CD4-positive, alpha-beta T cell treated with Interleukin-1 beta for 1 hour (primary cell): ENCODE data around the gene MS4A8.
"Not testable (repeated sequence)": the region's sequence is repeated elsewhere in the genome, so short reads cannot be mapped to it uniquely, and the experiment has no call there.

Experiments
- DNase-seq, 2 donors: peaks; one replicate each; pipeline ENCODE4 v3.0.0-alpha.2; 2020 to 2022

MS4A8 gene, protein sequence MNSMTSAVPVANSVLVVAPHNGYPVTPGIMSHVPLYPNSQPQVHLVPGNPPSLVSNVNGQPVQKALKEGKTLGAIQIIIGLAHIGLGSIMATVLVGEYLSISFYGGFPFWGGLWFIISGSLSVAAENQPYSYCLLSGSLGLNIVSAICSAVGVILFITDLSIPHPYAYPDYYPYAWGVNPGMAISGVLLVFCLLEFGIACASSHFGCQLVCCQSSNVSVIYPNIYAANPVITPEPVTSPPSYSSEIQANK

GRCh38 chr11:60699284-60699691, at the start of gene MS4A8:
Gene MS4A8, plus strand, starts transcription at chr11:60699612. Its CDS starts 1,249 bp downstream, at chr11:60700861.
- no peak for DNase-seq

DNA sequence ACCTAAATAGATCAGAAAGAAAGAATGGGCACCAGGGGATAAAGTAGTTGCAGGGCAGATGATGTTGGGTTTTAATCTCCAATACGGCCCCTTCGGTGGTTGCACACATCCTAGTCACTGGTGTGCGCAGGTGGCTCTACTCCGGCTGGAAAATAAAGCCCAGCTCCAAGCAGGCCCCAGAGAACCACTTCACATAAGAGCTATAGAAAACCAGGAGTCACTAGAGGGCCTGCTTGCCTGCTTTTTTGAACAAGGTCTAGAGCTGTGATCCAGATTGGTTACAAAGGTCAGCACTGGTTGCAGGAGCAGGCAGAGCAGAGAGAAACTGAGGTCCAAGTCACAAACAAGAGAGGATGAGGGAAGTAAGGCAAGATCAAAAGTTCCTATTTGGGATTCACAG, 41.5 kb upstream of the MS4A8 start:
- DNase-seq, result no peak

- DNase-seq, result no peak
Observed at GRCh38 chr11:60658409-60658808, 41.0 kb upstream of the MS4A8 start.

GRCh38 chr11:60672255-60672654, 27.2 kb upstream of the MS4A8 start:
- no peak for DNase-seq

DNA sequence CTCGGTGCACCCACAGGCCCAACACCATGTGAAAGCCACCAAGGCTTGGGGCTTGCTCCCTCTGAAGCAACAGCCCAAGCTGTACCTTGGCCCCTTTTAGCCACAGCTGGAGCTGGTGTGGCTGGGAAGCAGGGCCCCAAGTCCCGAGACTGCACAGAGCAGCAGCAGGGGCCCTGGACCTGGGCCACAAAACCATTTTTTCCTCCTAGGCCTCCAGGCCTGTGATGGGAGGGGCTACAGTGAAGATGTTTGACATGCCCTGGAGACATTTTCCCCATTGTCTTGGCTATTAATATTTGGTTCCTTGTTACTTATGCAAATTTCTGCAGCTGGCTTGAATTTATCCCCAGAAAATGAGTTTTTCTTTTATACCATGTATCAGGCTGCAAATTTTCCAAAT, 21.2 kb upstream of the MS4A8 start:
- DNase-seq, result not testable (repeated sequence)

GRCh38 chr11:60679879-60680278, 19.5 kb upstream of the MS4A8 start:
- no peak for DNase-seq

- no peak for DNase-seq
Observed at GRCh38 chr11:60680455-60681119, 18.8 kb upstream of the MS4A8 start.

GRCh38 chr11:60684541-60684848, 14.9 kb upstream of the MS4A8 start:
- DNase-seq, result peak in 1 of 2 donors; percentile 10

- DNase-seq, result no peak
Observed at GRCh38 chr11:60691661-60692060, 7.8 kb upstream of the MS4A8 start.

DNA sequence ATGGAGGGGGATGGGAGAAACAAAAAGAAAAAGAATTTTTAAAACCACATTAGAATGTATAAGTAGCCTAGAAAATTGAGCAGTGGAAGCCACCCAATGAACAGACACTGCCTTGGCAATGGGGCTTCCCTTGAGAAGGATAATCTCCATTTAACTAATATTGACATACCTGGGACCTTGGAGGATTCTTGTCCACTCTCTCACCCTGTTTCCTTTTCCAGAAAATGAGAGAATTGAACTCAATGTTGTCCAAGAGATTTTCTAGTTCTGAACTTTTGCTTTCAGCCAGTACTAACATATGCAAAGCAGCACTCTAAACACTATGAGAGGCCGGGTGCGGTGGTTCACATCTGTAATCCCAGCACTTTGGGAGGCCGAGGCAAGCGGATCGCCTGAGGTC, 524 bp downstream of the MS4A8 start:
- DNase-seq, result no peak

DNA sequence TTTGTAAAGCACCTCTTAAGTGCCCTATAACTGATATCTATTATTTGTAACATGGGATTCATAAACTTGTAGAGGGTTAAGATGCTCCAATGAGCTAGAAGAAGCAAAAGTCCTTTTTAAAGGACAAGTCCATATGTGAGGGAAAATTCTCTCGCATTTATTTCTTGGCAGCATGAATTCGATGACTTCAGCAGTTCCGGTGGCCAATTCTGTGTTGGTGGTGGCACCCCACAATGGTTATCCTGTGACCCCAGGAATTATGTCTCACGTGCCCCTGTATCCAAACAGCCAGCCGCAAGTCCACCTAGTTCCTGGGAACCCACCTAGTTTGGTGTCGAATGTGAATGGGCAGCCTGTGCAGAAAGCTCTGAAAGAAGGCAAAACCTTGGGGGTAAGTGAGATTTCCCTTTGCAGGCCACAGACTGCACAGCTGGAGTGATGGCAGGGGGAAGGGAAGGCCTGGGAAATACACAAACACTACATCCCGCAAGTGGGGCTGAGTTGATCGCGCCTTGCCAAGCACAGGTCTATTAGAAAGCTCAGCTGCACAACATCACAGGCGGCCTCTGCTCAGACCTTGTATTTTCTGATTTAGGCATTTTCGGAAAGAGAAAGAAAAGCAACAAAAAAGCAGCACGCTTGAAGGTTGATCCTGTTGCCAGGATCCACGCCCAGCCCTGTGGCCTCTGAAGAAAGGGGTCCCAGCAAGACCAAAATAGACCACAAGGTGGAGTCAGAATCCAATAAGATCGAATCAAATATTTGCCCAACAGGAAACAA, 1.5 kb downstream of the MS4A8 start:
- DNase-seq, result no peak

DNA sequence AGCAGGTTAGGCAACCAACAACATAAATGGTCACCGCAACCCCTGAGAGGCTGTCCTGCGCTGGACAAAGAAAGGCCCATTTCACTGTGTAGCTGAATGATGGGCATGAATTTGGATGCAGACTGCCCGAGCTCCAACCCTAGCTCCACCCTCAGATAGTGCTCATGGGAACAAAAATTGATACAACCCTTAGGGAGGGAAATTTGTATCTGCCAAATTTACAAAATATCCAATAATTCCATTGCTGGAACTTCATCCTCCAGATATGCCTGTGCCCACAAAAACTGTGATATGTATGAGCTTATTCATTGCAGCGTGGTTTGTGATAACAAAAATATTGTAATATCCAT, 2.0 kb downstream of the MS4A8 start:
- DNase-seq, result no peak

DNA sequence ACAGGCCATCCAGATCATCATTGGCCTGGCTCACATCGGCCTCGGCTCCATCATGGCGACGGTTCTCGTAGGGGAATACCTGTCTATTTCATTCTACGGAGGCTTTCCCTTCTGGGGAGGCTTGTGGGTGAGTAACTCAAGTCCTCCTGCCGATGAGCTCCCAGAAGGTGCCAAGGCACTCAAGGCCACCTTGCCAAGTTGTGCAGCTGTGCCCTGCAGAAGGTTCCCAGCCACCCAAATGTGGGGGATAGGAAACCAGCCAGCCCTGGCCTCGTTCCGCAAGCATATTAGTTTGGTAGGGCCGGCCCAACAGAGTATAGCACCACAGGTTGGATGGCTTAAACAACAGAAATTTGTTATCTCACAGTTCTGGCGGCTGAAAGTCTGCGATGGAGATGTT, 4.0 kb downstream of the MS4A8 start:
- DNase-seq, result no peak

DNA sequence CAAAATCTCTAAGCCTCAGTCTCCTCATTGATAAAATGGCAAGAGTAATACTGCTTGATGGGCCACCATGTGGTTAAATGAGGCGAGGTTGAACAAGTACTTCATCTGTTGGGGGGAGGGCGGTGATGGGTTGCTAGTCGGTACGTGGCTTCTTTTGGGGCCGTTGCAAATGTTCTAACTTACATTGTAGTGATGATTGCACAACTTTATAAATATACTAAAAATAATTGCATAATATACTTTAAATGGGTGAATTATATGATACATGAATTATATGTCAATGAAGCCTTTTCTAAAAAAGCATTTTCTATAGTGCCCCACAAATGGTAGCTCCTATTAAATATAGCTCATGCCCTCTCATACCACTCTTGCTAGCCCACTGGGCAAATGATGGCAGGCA, 6.5 kb downstream of the MS4A8 start:
- no peak for DNase-seq

- DNase-seq, result no peak
Observed at GRCh38 chr11:60706931-60707330, 7.5 kb downstream of the MS4A8 start.

DNA sequence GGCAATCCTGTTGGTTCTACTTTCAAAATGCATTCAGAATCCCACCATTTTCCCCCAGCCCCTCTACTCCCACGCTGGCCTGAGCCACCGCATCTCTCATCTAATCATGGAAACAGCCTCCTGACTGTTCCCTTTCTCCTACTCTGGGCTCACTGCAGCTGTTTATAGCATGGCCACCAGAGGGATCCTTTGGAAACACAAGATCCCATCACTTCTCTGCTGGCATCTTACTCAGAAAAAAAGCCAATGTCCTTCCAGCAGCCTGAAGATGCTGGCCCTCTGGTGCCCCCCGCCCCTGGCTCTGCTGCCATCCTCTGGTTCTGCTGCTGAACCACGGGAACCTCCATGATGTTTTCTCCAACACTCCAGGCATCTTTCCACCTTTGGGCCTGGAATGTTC, 11.1 kb downstream of the MS4A8 start:
- no peak for DNase-seq

DNA sequence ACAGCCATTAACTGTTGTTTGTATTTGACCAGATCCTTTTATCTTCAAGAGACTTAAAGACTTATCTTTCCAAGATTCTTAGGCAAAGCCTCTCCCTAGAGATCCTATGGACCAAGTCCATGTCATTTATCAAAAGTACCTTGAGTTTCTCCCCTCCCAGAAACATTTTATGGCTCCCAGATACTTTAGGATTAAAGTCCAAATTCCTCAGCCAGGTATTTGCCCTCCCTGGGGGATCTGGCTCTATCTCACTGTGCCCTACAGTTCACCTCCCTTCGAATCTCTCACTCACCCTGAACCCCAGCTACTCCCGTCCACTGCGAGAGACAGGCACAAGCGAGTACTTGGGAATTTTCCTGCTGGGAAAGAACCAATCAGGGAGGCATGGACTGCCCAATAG, 11.9 kb downstream of the MS4A8 start:
- DNase-seq, result no peak

GRCh38 chr11:60713423-60713822, 14.0 kb downstream of the MS4A8 start:
- not testable (repeated sequence) for DNase-seq

DNA sequence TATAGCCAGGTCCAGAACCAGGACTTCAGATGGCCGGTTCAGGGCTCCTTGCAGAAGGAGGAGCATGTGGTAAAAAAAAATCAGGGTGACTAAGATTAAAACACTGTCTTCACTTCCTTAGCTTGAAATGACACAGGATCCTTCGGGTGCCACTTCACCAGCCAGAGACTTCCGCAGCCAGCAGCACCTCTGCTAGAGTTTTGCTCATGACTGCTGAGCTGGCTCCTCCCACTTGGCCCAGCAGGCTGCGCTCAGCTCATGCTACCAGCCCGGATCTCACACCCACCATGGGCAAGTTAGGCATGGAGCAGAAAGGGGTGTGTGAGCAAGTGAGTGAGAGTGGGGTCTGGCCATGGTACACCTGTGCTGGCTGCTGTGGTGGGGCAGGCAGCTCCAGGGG, 18.5 kb downstream of the MS4A8 start:
- peak; percentile 7 to 14 for DNase-seq

GRCh38 chr11:60718524-60719316, 19.3 kb downstream of the MS4A8 start:
- no peak for DNase-seq

DNA sequence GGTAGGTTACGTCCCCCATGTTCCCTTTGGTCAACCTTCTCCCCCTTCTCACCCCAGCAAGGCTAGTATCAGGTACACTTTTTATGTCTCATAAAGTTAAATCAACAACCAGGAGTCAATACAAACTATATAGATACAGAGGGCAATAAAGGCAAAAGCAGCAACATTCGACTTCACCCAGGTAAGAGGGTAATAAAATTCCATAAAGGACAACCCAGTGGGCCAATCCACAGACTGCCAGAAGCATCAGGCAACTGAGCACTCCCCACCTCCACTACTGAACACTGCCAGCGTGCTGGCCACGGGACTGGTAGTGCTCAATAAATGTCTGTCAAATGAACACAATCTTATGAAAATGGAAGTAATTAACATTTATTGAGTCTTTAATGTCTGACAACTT, 20.0 kb downstream of the MS4A8 start:
- DNase-seq, result no peak

- DNase-seq, result no peak
Observed at GRCh38 chr11:60720460-60720859, 21.0 kb downstream of the MS4A8 start.

- DNase-seq, result no peak
Observed at GRCh38 chr11:60724420-60724819, 25.0 kb downstream of the MS4A8 start, which contains the start of gene MS4A18. Gene MS4A18, plus strand, starts transcription at chr11:60724720.
